Activated CD8-positive, alpha-beta memory T cell treated with anti-CD3 and anti-CD28 coated beads, Interleukin-2, amount 10 ng/mL, durations not matched to agents 7 days and 5 days (primary cell): ENCODE data around the gene SPRY1. TPM values are rescaled to one million over a fixed set of nuclear protein-coding genes. Genes with fewer than 3 reads are reported as not detected.

Experiments
- ATAC-seq: fragments of 150-1000 bp; cut with Tn5 transposase; one replicate; pipeline ENCODE4 v1.10.0; 2021; ENCODE audit warnings: moderate library complexity
- CTCF ChIA-PET: fragments of 350-600 bp; sonication (Branson Sonifier 250); formaldehyde crosslinking; loops from one replicate; lab custom pipeline; 2021; ENCODE audit warnings: antibody characterized with exemption; lab: Charles Lee
- DNase-seq: peaks from one replicate; pipeline ENCODE4 v3.0.0-alpha.2; 2020
- H3K27ac Mint-ChIP-seq: one replicate; pipeline ENCODE4 v1.8.0; 2021; ENCODE audit warnings: mild to moderate bottlenecking, mixed read lengths
- H3K27me3 Mint-ChIP-seq: one replicate; pipeline ENCODE4 v1.8.0; 2021; ENCODE audit warnings: mixed read lengths
- H3K36me3 Mint-ChIP-seq: one replicate; pipeline ENCODE4 v1.8.0; 2021; ENCODE audit warnings: mild to moderate bottlenecking, mixed read lengths
- H3K4me1 Mint-ChIP-seq: one replicate; pipeline ENCODE4 v1.8.0; 2021; ENCODE audit warnings: mixed read lengths
- H3K4me3 Mint-ChIP-seq: one replicate; pipeline ENCODE4 v1.8.0; 2021; ENCODE audit warnings: mild to moderate bottlenecking, moderate library complexity, mixed read lengths
- H3K9me3 Mint-ChIP-seq: one replicate; pipeline ENCODE4 v1.8.0; 2022; ENCODE audit warnings: low read depth, mixed read lengths
- total RNA-seq, 2 experiments: library from RNA; stranded (reverse); gene quantifications; one replicate each; pipeline ENCODE4 v1.2.3, GENCODE V29; 2021

SPRY1 gene
- total RNA-seq = 100 to 1,000 TPM in 1 of 2 experiments, 10 to 100 TPM in 1; 73.7 to 126 TPM

DNA sequence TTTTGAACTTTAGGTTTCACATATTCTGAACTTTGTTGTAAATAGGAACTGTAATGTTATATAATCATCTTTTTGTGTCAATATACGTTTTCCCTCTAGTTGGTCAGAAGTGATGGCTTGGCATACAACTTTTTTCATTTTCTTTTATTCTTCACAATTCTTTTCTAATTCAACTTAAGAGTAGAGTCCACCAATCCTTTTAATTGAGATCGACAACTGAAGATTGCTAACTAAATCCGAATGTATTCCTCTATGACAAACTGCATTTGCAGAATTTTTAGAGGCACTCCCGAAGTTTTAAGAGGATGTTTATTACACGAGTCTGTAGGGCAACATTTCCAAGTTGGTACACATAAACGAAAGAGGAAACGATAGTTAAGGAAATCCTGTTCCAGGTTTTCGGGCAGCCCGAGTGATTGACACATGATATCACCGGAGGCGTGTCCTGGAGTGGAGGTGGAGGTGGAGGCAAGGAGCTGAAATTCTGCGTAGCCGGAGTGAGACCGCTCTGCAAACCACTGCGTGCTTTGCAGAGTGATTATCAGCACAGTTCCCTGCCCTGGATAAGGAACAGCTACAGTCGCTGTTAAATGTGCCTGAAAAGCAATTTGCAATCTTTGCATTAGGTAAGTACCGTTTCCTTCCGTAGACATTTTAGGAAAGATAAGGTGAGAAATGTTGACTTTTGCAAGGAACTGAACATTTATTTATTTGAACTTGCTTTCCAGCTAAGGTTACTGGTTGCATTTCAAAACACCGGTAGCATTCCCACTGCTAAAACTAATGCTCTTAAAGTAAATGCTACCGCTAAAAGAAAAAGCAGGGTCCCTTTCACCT lies at the start of gene SPRY1:
Gene SPRY1 (plus strand): TSS at position 489 of the 837 bp plus-strand sequence. CDS start 4,797 bp downstream, outside the sequence.
- peaks cover 24% of the 10 kb centered on the region for H3K4me1 Mint-ChIP-seq
- CTCF ChIA-PET = interaction anchor here (0.7 to 3.9 kb wide), 10 partner anchors 10 to 264 kb away, joined by 3 to 14 read pairs (median 5); no protein-coding TSS in a partner anchor
- ATAC-seq (peak; percentile 63), DNase-seq (peak; percentile 95)
- H3K36me3 Mint-ChIP-seq = peaks cover 38% of the 10 kb centered on the region
- H3K9me3 Mint-ChIP-seq = no peaks in the 10 kb centered on the region
- H3K27ac Mint-ChIP-seq = peak within 1 kb of the TSS; percentile 92
- peaks cover 7% of the 10 kb centered on the region for H3K27me3 Mint-ChIP-seq
- H3K4me3 Mint-ChIP-seq = peak within 1 kb of the TSS; percentile 92

DNA sequence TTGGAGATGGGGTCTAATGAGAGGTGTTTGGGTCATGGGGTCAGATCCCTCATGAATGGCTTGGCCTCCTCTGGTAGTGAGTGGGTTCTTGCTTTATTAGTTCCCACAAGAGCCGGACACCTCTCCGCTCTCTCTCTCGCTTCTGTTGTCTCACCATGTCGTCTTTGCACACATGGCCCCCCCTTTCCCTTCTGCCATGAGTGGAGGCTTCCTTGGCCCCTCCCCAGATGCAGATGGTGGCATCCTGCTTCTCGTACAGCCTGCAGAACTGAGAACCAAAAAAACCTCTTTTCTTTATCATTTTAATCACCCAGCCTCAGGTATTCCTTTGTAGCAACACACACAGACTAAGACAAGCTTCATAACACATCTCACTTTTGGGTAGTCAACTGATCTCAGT lies 49.6 kb upstream of the SPRY1 start:
- DNase-seq = no peak
- H3K9me3 Mint-ChIP-seq = no peaks in the 10 kb centered on the region
- H3K36me3 Mint-ChIP-seq = no peaks in the 10 kb centered on the region
- ATAC-seq = no peak
- H3K27ac Mint-ChIP-seq = no peak overlapping the region
- H3K27me3 Mint-ChIP-seq = peaks cover 6% of the 10 kb centered on the region
- H3K4me3 Mint-ChIP-seq = no peak overlapping the region
- CTCF ChIA-PET = no interaction called here
- peaks cover 4% of the 10 kb centered on the region for H3K4me1 Mint-ChIP-seq

- Mint-ChIP-seq H3K9me3 (no peaks in the 10 kb centered on the region), H3K27ac (no peak overlapping the region), H3K4me1 (peaks cover 15% of the 10 kb centered on the region), H3K27me3 (peaks cover 6% of the 10 kb centered on the region), H3K4me3 (no peak overlapping the region), H3K36me3 (no peaks in the 10 kb centered on the region)
- no peak for ATAC-seq
- CTCF ChIA-PET = no interaction called here
- no peak for DNase-seq
Measured at GRCh38 chr4:123348946-123349345, 47.6 kb upstream of the SPRY1 start.

DNA sequence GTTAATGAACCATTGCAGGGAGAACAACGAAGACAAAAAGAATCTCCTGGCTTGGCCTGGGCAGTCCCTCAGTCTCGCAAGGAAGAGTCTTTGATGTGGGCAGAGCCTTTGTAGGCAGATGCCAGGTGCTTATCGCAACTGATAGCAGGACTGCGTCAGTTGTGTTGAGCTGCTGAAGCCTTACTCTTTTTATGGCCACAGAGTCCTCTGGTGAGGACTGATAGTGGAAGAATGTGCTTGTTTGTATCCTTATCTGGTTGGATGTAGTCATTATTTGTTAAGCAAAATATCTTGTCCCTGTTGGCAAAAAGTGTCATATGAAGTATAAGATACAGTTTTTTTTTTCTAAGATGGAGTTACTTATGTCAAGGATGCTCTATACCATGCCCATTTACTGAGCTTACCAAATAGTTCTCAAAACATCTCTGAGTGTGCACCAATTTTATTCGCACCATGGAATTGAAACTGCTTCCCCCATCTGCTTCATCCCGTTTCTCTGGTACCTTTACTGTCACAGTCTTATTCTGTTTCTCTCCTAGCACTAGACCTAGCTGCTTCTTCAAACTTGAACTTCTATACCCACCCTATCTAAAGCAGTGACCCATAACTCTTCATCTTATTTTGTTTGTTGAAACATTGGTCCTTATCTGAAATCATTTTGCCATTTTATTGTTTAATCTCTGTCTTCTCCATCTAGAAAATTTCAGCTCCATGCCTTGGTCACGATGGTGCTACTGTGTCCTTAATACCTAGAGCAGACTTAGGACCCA lies 47.0 kb upstream of the SPRY1 start:
- CTCF ChIA-PET = interaction anchor here (0.7 kb wide), 1 partner anchor 10 kb away, joined by 3 read pairs; no protein-coding TSS in a partner anchor
- peaks cover 15% of the 10 kb centered on the region for H3K4me1 Mint-ChIP-seq
- H3K36me3 Mint-ChIP-seq = no peaks in the 10 kb centered on the region
- H3K4me3 Mint-ChIP-seq = no peak overlapping the region
- H3K27ac Mint-ChIP-seq = no peak overlapping the region
- no peak for ATAC-seq
- H3K27me3 Mint-ChIP-seq = peaks cover 6% of the 10 kb centered on the region
- H3K9me3 Mint-ChIP-seq = no peaks in the 10 kb centered on the region
- DNase-seq = no peak

GRCh38 chr4:123350191-123350544 lies 46.4 kb upstream of the SPRY1 start:
- no peak overlapping the region for H3K27ac Mint-ChIP-seq
- no peaks in the 10 kb centered on the region for H3K9me3 Mint-ChIP-seq
- ATAC-seq = no peak
- H3K4me3 Mint-ChIP-seq = no peak overlapping the region
- peaks cover 6% of the 10 kb centered on the region for H3K27me3 Mint-ChIP-seq
- H3K36me3 Mint-ChIP-seq = no peaks in the 10 kb centered on the region
- H3K4me1 Mint-ChIP-seq = peaks cover 15% of the 10 kb centered on the region
- CTCF ChIA-PET = no interaction called here
- DNase-seq = no peak

DNA sequence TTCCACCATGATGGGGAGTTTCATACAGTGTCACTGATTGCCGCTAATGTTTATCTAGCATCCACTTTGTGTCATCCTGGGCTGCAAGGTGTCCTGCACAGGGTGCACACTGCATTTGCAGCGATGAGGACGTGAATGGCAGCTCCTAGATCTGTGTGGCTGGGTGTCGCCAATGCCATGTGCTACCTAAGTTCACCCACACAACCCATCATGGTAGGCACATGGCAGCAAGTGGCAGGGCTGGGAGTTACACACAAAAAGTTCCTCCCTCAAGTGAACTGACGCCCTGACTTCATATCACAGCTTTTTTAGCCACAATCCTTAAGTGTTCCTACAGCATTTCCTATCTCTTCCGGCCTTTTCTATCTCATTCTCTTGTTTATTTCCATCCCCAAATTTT lies 45.9 kb upstream of the SPRY1 start:
- no peak for ATAC-seq
- Mint-ChIP-seq H3K4me3 (no peak overlapping the region), H3K36me3 (no peaks in the 10 kb centered on the region), H3K27ac (no peak overlapping the region), H3K27me3 (peaks cover 6% of the 10 kb centered on the region), H3K4me1 (peaks cover 15% of the 10 kb centered on the region), H3K9me3 (no peaks in the 10 kb centered on the region)
- no peak for DNase-seq
- CTCF ChIA-PET = no interaction called here

- H3K27ac Mint-ChIP-seq = no peak overlapping the region
- DNase-seq = no peak
- H3K4me1 Mint-ChIP-seq = peaks cover 15% of the 10 kb centered on the region
- no peak for ATAC-seq
- no peaks in the 10 kb centered on the region for H3K9me3 Mint-ChIP-seq
- H3K4me3 Mint-ChIP-seq = no peak overlapping the region
- peaks cover 6% of the 10 kb centered on the region for H3K27me3 Mint-ChIP-seq
- CTCF ChIA-PET = interaction anchor here (1.3 kb wide), 1 partner anchor 213 kb away, joined by 3 read pairs; no protein-coding TSS in a partner anchor
- no peaks in the 10 kb centered on the region for H3K36me3 Mint-ChIP-seq
Measured at GRCh38 chr4:123351713-123352112, 44.9 kb upstream of the SPRY1 start.

DNA sequence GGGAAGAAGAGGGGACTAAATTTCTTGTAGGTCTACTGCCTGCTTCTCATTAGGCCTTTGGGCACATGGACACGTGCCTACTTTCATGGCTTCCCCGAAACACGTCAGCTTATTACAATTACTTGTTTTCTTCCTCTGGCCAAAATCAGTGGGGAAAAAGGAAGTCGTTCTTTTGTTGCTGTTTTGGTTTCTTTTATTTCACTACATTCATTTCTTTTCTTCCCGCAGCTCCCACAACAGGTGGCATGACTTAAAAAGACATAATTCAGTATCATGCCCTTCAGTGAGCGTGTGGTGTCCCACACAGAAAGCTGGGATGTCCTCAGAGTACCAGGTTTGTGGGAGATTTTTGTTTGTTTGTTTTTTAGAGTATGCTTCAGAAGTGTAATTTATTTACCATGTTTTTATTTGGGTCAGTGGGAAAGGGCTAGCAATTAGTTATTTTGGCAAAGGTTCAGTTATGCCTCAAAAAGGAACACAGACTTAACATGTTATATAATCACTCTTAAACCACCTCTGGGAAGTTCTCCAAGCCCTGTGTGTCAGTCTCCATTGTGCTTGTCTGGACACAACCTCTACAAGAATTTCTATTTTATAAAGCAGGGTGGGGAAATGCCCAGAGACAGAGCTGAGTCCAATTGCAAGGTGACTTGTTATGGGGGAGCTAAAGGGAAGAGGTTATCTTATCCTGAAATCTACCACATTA lies 44.2 kb upstream of the SPRY1 start:
- Mint-ChIP-seq H3K4me1 (peaks cover 11% of the 10 kb centered on the region), H3K36me3 (no peaks in the 10 kb centered on the region), H3K9me3 (no peaks in the 10 kb centered on the region), H3K27ac (no peak overlapping the region), H3K4me3 (no peak overlapping the region), H3K27me3 (peaks cover 3% of the 10 kb centered on the region)
- CTCF ChIA-PET = interaction anchor here (1.2 to 1.3 kb wide), 2 partner anchors 11 to 212 kb away, joined by 3 to 5 read pairs; no protein-coding TSS in a partner anchor
- DNase-seq = no peak
- no peak for ATAC-seq

DNA sequence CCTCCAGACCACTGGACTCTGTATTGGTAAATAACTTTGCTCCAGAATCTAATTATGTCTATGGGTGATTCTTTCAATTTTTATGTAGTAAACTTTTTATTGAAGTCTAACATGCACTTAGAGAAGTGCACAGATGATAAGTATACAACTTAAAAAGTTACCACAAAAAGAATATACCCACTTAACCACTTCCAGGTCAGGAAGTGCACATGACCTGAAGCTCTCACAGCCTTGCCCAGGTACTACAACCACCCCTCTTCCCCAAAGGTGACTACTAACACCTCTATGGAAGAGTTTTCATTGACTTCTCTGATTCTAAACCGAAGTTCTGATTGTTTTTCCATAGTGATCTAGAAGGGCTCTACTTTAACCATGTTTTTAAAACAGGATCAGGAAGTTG lies 43.6 kb upstream of the SPRY1 start:
- peaks cover 11% of the 10 kb centered on the region for H3K4me1 Mint-ChIP-seq
- no peaks in the 10 kb centered on the region for H3K9me3 Mint-ChIP-seq
- H3K4me3 Mint-ChIP-seq = no peak overlapping the region
- ATAC-seq (no peak), DNase-seq (no peak)
- H3K36me3 Mint-ChIP-seq = no peaks in the 10 kb centered on the region
- peaks cover 3% of the 10 kb centered on the region for H3K27me3 Mint-ChIP-seq
- no peak overlapping the region for H3K27ac Mint-ChIP-seq
- CTCF ChIA-PET = interaction anchor here (1.2 to 1.3 kb wide), 2 partner anchors 10 to 212 kb away, joined by 3 to 5 read pairs; no protein-coding TSS in a partner anchor

GRCh38 chr4:123353656-123354055 lies 42.9 kb upstream of the SPRY1 start:
- H3K9me3 Mint-ChIP-seq = no peaks in the 10 kb centered on the region
- no peak overlapping the region for H3K27ac Mint-ChIP-seq
- peaks cover 3% of the 10 kb centered on the region for H3K27me3 Mint-ChIP-seq
- DNase-seq (no peak), ATAC-seq (no peak)
- CTCF ChIA-PET = no interaction called here
- H3K4me3 Mint-ChIP-seq = no peak overlapping the region
- peaks cover 11% of the 10 kb centered on the region for H3K4me1 Mint-ChIP-seq
- H3K36me3 Mint-ChIP-seq = no peaks in the 10 kb centered on the region

DNA sequence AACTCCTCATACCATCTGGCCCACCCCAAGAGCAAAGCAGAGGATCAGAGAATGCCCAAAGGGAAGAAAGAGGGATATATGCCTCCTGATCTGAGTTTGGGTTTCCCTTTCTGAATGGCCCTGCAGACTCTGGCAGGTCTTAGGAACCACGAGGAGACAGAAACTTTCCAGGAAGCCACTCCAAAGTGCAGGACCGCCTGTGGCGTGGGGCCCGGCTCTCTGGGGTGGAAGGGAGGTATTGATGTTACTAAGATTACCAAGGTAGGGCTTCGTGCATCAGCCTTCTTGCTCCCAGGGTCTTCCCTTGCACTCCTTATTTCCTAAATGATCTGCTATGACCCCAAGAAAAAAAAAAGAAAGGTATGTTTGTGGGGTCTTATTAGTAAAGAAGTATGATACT lies 41.9 kb upstream of the SPRY1 start:
- Mint-ChIP-seq H3K36me3 (no peaks in the 10 kb centered on the region), H3K4me3 (no peak overlapping the region), H3K27me3 (peaks cover 3% of the 10 kb centered on the region), H3K9me3 (no peaks in the 10 kb centered on the region), H3K4me1 (peaks cover 16% of the 10 kb centered on the region), H3K27ac (no peak overlapping the region)
- CTCF ChIA-PET = no interaction called here
- no peak for DNase-seq
- ATAC-seq = no peak

DNA sequence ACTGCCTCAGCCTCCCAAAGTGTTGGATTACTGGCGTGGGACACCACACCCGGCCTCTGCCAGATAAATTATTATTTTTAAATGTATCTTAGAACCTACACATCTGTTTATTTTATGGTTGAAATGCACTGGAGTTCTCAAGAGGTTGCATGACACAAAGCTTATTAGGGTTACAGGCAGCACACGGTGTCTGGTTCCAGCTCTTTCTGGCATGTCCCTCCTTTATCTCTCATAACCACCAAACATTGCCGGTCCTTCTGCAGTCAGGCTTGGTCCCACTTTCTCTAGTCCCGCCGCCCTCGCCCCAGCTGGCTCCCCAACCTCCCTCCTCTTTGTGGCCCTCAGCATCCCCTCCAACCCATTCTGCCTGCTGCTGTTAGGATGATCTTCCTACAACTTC lies 39.7 kb upstream of the SPRY1 start:
- no peak for DNase-seq
- no peak for ATAC-seq
- CTCF ChIA-PET = no interaction called here
- Mint-ChIP-seq H3K4me1 (peaks cover 18% of the 10 kb centered on the region), H3K4me3 (no peak overlapping the region), H3K36me3 (no peaks in the 10 kb centered on the region), H3K27me3 (no peaks in the 10 kb centered on the region), H3K9me3 (no peaks in the 10 kb centered on the region), H3K27ac (no peak overlapping the region)
